ENCODE data around the gene DEPP1. TPM values are rescaled to one million over a fixed set of nuclear protein-coding genes. Genes with fewer than 3 reads are reported as not detected.

The DEPP1 gene
- total and polyA plus RNA-seq, 4 donors = 10.7 to 79.3 (median 33.5) TPM

DNA sequence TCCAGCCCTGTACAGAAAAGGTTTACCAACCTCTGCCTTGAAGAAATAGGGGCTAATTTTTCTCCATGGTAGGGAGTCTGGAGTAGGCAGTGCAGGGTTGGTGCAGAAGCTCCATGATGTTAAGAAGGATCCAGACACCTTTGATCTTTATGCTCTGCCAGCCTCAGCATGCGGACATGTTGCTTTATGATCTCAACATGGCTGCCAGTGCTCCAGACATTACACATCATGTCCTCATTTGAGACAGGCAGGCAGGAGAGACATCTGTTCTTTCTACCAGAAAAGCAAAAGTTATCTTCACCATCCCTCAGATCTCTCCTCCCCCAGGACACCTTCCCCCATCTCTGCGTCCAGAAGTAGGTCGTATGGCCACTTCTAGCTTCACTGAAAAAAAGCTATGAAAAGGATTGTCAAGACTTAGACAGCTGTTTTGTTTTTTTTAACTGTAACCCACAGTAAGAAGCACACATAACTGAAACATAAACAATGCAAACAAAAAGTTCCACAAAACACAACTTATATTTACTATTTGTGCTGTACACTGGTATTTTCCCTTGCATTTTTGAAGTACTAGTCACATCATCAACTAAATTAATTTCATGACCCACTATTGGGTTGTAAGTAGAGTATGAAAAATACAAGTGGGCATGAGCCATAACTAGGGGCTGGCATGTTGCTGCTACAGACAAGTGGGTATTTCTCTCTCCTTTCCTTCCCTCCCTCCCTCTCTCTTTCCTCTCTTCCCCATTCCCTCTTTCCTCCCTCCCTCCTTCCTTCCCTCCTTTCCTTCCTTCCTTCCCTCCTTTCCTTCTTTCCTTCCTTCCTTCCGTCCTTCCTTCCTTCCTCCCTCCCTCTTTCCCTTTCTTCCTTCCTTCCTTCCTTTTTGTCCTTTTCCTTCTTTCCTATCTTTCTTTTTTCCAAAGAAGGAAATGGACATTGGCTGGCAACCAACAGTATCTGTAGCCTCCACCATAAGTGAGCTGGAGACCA, 21.6 kb downstream of the DEPP1 start:
- peaks cover 12 to 33% (median 19%) of the 10 kb centered on the region in 4 donors for H3K4me1 ChIP-seq (ENCODE audit: control insufficient read depth in 4 of 4, insufficient read depth in 4 of 4, low read length in 3 of 4)

More for the DNA sequence above, 21.6 kb downstream of the DEPP1 start:
- TF ChIP-seq, protein P1, sequence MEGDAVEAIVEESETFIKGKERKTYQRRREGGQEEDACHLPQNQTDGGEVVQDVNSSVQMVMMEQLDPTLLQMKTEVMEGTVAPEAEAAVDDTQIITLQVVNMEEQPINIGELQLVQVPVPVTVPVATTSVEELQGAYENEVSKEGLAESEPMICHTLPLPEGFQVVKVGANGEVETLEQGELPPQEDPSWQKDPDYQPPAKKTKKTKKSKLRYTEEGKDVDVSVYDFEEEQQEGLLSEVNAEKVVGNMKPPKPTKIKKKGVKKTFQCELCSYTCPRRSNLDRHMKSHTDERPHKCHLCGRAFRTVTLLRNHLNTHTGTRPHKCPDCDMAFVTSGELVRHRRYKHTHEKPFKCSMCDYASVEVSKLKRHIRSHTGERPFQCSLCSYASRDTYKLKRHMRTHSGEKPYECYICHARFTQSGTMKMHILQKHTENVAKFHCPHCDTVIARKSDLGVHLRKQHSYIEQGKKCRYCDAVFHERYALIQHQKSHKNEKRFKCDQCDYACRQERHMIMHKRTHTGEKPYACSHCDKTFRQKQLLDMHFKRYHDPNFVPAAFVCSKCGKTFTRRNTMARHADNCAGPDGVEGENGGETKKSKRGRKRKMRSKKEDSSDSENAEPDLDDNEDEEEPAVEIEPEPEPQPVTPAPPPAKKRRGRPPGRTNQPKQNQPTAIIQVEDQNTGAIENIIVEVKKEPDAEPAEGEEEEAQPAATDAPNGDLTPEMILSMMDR (IDR thresholded peaks at IDR 0.05; ENCODE audit: low read depth, low read length, missing input control) = no peak
- TF ChIP-seq EGR1 (IDR thresholded peaks at IDR 0.05; ENCODE audit: low read depth in 2 of 2) = no peak
- TF ChIP-seq SP1 (IDR thresholded peaks at IDR 0.05) = no peak
- TF ChIP-seq, protein P2, sequence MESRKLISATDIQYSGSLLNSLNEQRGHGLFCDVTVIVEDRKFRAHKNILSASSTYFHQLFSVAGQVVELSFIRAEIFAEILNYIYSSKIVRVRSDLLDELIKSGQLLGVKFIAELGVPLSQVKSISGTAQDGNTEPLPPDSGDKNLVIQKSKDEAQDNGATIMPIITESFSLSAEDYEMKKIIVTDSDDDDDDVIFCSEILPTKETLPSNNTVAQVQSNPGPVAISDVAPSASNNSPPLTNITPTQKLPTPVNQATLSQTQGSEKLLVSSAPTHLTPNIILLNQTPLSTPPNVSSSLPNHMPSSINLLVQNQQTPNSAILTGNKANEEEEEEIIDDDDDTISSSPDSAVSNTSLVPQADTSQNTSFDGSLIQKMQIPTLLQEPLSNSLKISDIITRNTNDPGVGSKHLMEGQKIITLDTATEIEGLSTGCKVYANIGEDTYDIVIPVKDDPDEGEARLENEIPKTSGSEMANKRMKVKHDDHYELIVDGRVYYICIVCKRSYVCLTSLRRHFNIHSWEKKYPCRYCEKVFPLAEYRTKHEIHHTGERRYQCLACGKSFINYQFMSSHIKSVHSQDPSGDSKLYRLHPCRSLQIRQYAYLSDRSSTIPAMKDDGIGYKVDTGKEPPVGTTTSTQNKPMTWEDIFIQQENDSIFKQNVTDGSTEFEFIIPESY (IDR thresholded peaks at IDR 0.05) = no peak
- TF ChIP-seq, protein P3, sequence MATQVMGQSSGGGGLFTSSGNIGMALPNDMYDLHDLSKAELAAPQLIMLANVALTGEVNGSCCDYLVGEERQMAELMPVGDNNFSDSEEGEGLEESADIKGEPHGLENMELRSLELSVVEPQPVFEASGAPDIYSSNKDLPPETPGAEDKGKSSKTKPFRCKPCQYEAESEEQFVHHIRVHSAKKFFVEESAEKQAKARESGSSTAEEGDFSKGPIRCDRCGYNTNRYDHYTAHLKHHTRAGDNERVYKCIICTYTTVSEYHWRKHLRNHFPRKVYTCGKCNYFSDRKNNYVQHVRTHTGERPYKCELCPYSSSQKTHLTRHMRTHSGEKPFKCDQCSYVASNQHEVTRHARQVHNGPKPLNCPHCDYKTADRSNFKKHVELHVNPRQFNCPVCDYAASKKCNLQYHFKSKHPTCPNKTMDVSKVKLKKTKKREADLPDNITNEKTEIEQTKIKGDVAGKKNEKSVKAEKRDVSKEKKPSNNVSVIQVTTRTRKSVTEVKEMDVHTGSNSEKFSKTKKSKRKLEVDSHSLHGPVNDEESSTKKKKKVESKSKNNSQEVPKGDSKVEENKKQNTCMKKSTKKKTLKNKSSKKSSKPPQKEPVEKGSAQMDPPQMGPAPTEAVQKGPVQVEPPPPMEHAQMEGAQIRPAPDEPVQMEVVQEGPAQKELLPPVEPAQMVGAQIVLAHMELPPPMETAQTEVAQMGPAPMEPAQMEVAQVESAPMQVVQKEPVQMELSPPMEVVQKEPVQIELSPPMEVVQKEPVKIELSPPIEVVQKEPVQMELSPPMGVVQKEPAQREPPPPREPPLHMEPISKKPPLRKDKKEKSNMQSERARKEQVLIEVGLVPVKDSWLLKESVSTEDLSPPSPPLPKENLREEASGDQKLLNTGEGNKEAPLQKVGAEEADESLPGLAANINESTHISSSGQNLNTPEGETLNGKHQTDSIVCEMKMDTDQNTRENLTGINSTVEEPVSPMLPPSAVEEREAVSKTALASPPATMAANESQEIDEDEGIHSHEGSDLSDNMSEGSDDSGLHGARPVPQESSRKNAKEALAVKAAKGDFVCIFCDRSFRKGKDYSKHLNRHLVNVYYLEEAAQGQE (IDR thresholded peaks at IDR 0.05) = no peak
- no peak for TF ChIP-seq FOXA1 (IDR thresholded peaks at IDR 0.05)
- TF ChIP-seq JUND (IDR thresholded peaks at IDR 0.05) = no peak
- no peak for TF ChIP-seq RXRA (IDR thresholded peaks at IDR 0.05)
- TF ChIP-seq, protein P4, sequence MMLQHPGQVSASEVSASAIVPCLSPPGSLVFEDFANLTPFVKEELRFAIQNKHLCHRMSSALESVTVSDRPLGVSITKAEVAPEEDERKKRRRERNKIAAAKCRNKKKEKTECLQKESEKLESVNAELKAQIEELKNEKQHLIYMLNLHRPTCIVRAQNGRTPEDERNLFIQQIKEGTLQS (IDR thresholded peaks at IDR 0.05) = no peak
- no peak for TF ChIP-seq HNF4A (conservative IDR thresholded peaks at IDR 0.05)
- TF ChIP-seq TAF1 (conservative IDR thresholded peaks at IDR 0.05) = no peak
- TF ChIP-seq RAD21 (IDR thresholded peaks at IDR 0.05) = no peak
- no peak for TF ChIP-seq FOXA2 (IDR thresholded peaks at IDR 0.05)
- TF ChIP-seq, protein P5, sequence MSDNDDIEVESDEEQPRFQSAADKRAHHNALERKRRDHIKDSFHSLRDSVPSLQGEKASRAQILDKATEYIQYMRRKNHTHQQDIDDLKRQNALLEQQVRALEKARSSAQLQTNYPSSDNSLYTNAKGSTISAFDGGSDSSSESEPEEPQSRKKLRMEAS (IDR thresholded peaks at IDR 0.05) = no peak
- TF ChIP-seq HNF4G (IDR thresholded peaks at IDR 0.05) = no peak
- Histone ChIP-seq H3K27me3 (ENCODE audit: control insufficient read depth in 4 of 4, insufficient read depth in 4 of 4, low read length in 3 of 4) (no peaks in the 10 kb centered on the region), H3K27ac (ENCODE audit: low read depth in 1 of 2, low read length in 2 of 2) (no peak overlapping the region), H3K9me3 (ENCODE audit: control insufficient read depth in 4 of 4, low read length in 3 of 4) (no peaks in the 10 kb centered on the region), H3K36me3 (ENCODE audit: control insufficient read depth in 4 of 4, insufficient read depth in 3 of 4, low read depth in 1 of 4, low read length in 3 of 4) (peaks cover 0 to 3% (median 0%) of the 10 kb centered on the region in 4 donors), H3K9ac (ENCODE audit: low read depth in 1 of 2, low read length in 2 of 2) (no peak overlapping the region), H3K4me3 (ENCODE audit: low read depth in 1 of 3, low read length in 3 of 3) (no peak overlapping the region)
- peak; percentile 13 for DNase-seq (ENCODE audit: low spot score)
- WGBS = 95% methylated on average over 4 of the region's 4 CpGs
